Trophoblast cell (in vitro differentiated cells and primary cell): Measurements from ENCODE around the gene PODN.
A peak's percentile ranks its signal among the peaks of the same experiment; 100 is the strongest.

Source experiments
- DNase-seq, 2 donors: peaks; one replicate each; pipeline ENCODE4 v3.0.0-alpha.2; 2016
- H2AFZ ChIP-seq: 2 replicates; pipeline ENCODE4 v1.6.1; 2013; ENCODE audit warnings: low read length, moderate library complexity, mild to moderate bottlenecking; ENCODE audit not compliant: insufficient read depth, poor library complexity
- H2AK5ac ChIP-seq: 2 replicates; pipeline ENCODE4 v1.6.1; 2013; ENCODE audit warnings: mild to moderate bottlenecking, low read length
- H2BK120ac ChIP-seq: 2 replicates; pipeline ENCODE4 v1.6.1; 2013; ENCODE audit warnings: low read length, mild to moderate bottlenecking, moderate library complexity; ENCODE audit not compliant: insufficient read depth, poor library complexity
- H2BK12ac ChIP-seq: 2 replicates; pipeline ENCODE4 v1.6.1; 2013; ENCODE audit warnings: mild to moderate bottlenecking, low read length, moderate library complexity
- H2BK5ac ChIP-seq: 2 replicates; pipeline ENCODE4 v1.6.1; 2013; ENCODE audit warnings: low read length, low read depth, moderate library complexity, mild to moderate bottlenecking; ENCODE audit not compliant: poor library complexity
- H3K14ac ChIP-seq: 2 replicates; pipeline ENCODE4 v1.6.1; 2013; ENCODE audit warnings: mild to moderate bottlenecking, low read length
- H3K18ac ChIP-seq: 2 replicates; pipeline ENCODE4 v1.6.1; 2013; ENCODE audit warnings: mild to moderate bottlenecking, low read length
- H3K23ac ChIP-seq: 2 replicates; pipeline ENCODE4 v1.6.1; 2013; ENCODE audit warnings: low read length
- H3K27ac ChIP-seq: 2 replicates; pipeline ENCODE4 v1.5.1; 2013; ENCODE audit warnings: low read depth, mild to moderate bottlenecking, inconsistent platforms, low read length, moderate library complexity
- H3K27me3 ChIP-seq: 2 replicates; pipeline ENCODE4 v1.6.1; 2013; ENCODE audit warnings: inconsistent platforms, mild to moderate bottlenecking, low read length, moderate library complexity; ENCODE audit not compliant: insufficient read depth
- H3K36me3 ChIP-seq, 2 experiments: 1 replicate in 1 of 2; 2 replicates in 1 of 2; pipeline ENCODE4 v1.6.1; 2013; ENCODE audit warnings: low read length in 2 of 2, mild to moderate bottlenecking in 2 of 2, moderate library complexity in 1 of 2; ENCODE audit not compliant: insufficient read depth in 2 of 2, control insufficient read depth in 1 of 2
- H3K4ac ChIP-seq: 2 replicates; pipeline ENCODE4 v1.6.1; 2013; ENCODE audit warnings: low read depth, mild to moderate bottlenecking, low read length, moderate library complexity
- H3K4me1 ChIP-seq, 2 experiments: 1 replicate in 1 of 2; 2 replicates in 1 of 2; pipeline ENCODE4 v1.6.1; 2013; ENCODE audit warnings: low read length in 2 of 2, mild to moderate bottlenecking in 2 of 2, moderate library complexity in 1 of 2; ENCODE audit not compliant: insufficient read depth in 2 of 2, control insufficient read depth in 1 of 2
- H3K4me2 ChIP-seq: 2 replicates; pipeline ENCODE4 v1.6.1; 2013; ENCODE audit warnings: inconsistent platforms, mild to moderate bottlenecking, low read length, moderate library complexity
- H3K4me3 ChIP-seq: 2 replicates; pipeline ENCODE4 v1.5.1; 2013; ENCODE audit warnings: mild to moderate bottlenecking, low read depth, low read length, inconsistent platforms
- H3K79me1 ChIP-seq: one replicate; pipeline ENCODE4 v1.6.1; 2013; ENCODE audit warnings: low read length
- H3K79me2 ChIP-seq: 2 replicates; pipeline ENCODE4 v1.6.1; 2013; ENCODE audit warnings: low read length, mild to moderate bottlenecking; ENCODE audit not compliant: control insufficient read depth, insufficient read depth, poor library complexity
- H3K9ac ChIP-seq: 2 replicates; pipeline ENCODE4 v1.6.1; 2013; ENCODE audit warnings: mild to moderate bottlenecking, low read length
- H3K9me3 ChIP-seq: 2 replicates; pipeline ENCODE4 v1.6.1; 2013; ENCODE audit warnings: low read depth, mild to moderate bottlenecking, control low read depth, inconsistent platforms, low read length; ENCODE audit not compliant: insufficient read depth
- H4K12ac ChIP-seq: 2 replicates; pipeline ENCODE4 v1.6.1; 2013; ENCODE audit warnings: low read depth, mild to moderate bottlenecking, low read length, moderate library complexity
- H4K8ac ChIP-seq: 2 replicates; pipeline ENCODE4 v1.6.1; 2013; ENCODE audit warnings: low read depth, mild to moderate bottlenecking, low read length, moderate library complexity
- H4K91ac ChIP-seq: one replicate; pipeline ENCODE4 v1.6.1; 2013; ENCODE audit warnings: low read depth, mild to moderate bottlenecking, low read length, moderate library complexity
- WGBS: extraction: QIAGEN DNeasy Blood & Tissue Kit; methylation state at CpG from one replicate; pipeline ENCODE4 v1.1.7; 2013; ENCODE audit warnings: missing lambda C conversion rate; ENCODE audit not compliant: insufficient read length, insufficient coverage; ENCODE audit errors: extremely low coverage; 5-methylcytosine and 5-hydroxymethylcytosine counted together

The PODN gene

GRCh38 chr1:53116307-53116810, 54.3 kb downstream of the PODN start:
- Histone ChIP-seq H3K36me3 (no peaks in the 10 kb centered on the region), H4K12ac (no peak overlapping the region), H2BK120ac (no peak overlapping the region), H3K9me3 (peaks cover 7% of the 10 kb centered on the region), H3K27ac (no peak overlapping the region), H4K91ac (no peak overlapping the region), H2BK5ac (no peak overlapping the region), H2AFZ (no peak overlapping the region), H3K18ac (no peak overlapping the region), H3K4ac (no peak overlapping the region), H2AK5ac (no peak overlapping the region), H2BK12ac (no peak overlapping the region), H3K79me2 (no peaks in the 10 kb centered on the region), H3K4me3 (no peak overlapping the region), H3K4me1 (peaks cover 7 to 12% of the 10 kb centered on the region in 2 experiments), H3K23ac (no peak overlapping the region), H3K79me1 (no peaks in the 10 kb centered on the region), H4K8ac (no peak overlapping the region), H3K9ac (no peak overlapping the region), H3K4me2 (no peak overlapping the region), H3K14ac (no peak overlapping the region), H3K27me3 (no peaks in the 10 kb centered on the region)
- WGBS, result no CpG with 5 or more reads among the region's 9 CpGs
- no peak for DNase-seq

DNA sequence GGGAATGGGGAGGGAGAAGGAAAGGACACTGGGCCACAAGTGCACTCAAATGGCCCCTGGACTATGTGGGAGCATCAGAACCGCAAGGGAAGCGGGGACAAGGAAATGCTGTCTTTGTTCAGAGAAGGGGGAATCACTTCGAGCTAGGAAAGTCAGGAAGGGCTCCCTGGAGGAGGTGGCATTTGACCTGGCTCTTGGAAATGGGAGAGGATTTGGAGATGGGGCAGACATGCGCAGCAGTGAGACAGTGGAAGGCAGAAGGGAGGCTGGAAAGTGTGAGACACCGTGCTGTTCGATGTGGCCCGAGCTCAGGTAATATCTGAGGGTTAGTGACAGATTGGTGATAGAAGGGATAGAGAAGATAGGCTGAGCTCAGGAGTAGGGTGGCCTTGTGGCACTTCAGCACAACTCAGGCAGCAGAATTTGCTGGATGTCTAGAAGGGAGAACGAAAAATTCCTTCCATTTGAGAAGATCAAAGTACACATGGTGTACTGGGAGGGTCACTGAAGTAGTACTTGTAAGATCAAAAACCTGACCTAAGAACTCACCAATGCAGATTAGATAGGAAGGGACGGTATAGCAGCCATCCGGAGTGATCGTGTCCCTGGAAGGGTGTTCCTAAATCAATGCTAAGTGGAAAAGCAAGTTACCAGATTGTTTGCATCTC, 55.1 kb downstream of the PODN start:
- no peak for DNase-seq
- H3K36me3 ChIP-seq, result no peaks in the 10 kb centered on the region
- WGBS, result no CpG with 5 or more reads among the region's 11 CpGs
- H3K79me1 ChIP-seq, result no peaks in the 10 kb centered on the region
- no peak overlapping the region for H4K12ac ChIP-seq
- no peaks in the 10 kb centered on the region for H3K79me2 ChIP-seq
- no peak overlapping the region for H3K14ac ChIP-seq
- peaks cover 7% of the 10 kb centered on the region for H3K9me3 ChIP-seq
- no peak overlapping the region for H2BK5ac ChIP-seq
- H4K8ac ChIP-seq, result no peak overlapping the region
- no peak overlapping the region for H3K18ac ChIP-seq
- H2BK120ac ChIP-seq, result no peak overlapping the region
- no peak overlapping the region for H2AK5ac ChIP-seq
- H3K4me1 ChIP-seq, result peaks cover 12 to 19% of the 10 kb centered on the region in 2 experiments
- no peak overlapping the region for H3K4me2 ChIP-seq
- H2BK12ac ChIP-seq, result no peak overlapping the region
- H3K27me3 ChIP-seq, result no peaks in the 10 kb centered on the region
- H2AFZ ChIP-seq, result no peak overlapping the region
- H3K9ac ChIP-seq, result no peak overlapping the region
- H4K91ac ChIP-seq, result no peak overlapping the region
- H3K4ac ChIP-seq, result no peak overlapping the region
- H3K23ac ChIP-seq, result no peak overlapping the region
- H3K4me3 ChIP-seq, result no peak overlapping the region
- H3K27ac ChIP-seq, result no peak overlapping the region

DNA sequence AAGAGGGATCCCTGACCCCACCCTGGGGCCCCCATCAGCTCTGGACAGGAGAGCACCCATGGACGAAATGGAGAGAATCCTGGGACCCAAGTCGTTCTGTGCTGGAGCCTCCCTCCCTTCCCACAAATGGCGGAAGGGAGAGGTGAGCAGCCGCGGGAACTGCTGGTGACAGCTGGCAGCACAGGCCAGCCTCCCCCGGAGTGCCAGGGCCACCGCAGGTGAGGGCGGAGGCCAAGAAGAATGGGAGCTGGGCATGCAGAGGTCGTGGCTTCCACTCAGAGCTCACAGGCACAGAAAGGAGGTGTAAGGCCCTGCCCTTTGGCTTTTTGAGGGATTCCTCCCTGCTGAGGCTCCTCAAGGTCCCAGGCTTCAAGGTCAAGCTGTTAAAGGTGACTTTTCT, 55.8 kb downstream of the PODN start:
- Histone ChIP-seq H3K79me1 (no peaks in the 10 kb centered on the region), H2BK120ac (no peak overlapping the region)

DNA sequence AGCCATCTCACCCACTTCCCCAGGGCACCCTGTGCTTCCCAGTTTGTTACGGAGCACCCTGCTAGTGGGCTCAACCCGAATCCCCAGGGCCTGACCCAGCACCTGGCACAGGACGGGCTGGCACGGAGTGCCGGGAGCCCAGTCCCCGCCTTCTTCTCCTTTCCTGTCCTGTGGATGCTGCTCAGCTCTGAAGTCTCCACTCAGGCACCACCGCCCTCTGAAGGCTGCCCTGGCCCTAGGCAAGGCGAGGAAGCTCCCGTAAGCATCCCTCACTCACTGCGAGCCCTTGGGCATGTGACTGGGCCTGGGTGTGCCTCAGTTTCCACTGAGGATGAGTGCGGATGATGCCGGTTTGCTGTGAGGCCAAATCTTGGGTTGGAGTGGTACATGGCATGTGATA, 58.6 kb downstream of the PODN start:
- H3K9me3 ChIP-seq, result no peaks in the 10 kb centered on the region
- H3K4me3 ChIP-seq, result no peak overlapping the region
- H3K4me2 ChIP-seq, result no peak overlapping the region
- H3K79me1 ChIP-seq, result peaks cover 2% of the 10 kb centered on the region
- no peak overlapping the region for H2BK5ac ChIP-seq
- no peak overlapping the region for H3K9ac ChIP-seq
- no peak overlapping the region for H3K27ac ChIP-seq
- no peak overlapping the region for H2AFZ ChIP-seq
- no peak overlapping the region for H2BK12ac ChIP-seq
- no peaks in the 10 kb centered on the region for H3K79me2 ChIP-seq
- H3K18ac ChIP-seq, result no peak overlapping the region
- H3K36me3 ChIP-seq, result no peaks in the 10 kb centered on the region
- no peak overlapping the region for H4K8ac ChIP-seq
- no peak overlapping the region for H3K14ac ChIP-seq
- H2AK5ac ChIP-seq, result peak overlapping the region; percentile 9
- no peak overlapping the region for H4K91ac ChIP-seq
- no peaks in the 10 kb centered on the region for H3K27me3 ChIP-seq
- H3K23ac ChIP-seq, result no peak overlapping the region
- no peak for DNase-seq
- no peak overlapping the region for H4K12ac ChIP-seq
- no peak overlapping the region for H2BK120ac ChIP-seq
- no CpG with 5 or more reads among the region's 12 CpGs for WGBS
- peaks cover 16 to 23% of the 10 kb centered on the region in 2 experiments for H3K4me1 ChIP-seq
- H3K4ac ChIP-seq, result no peak overlapping the region

More for the DNA sequence above, 55.8 kb downstream of the PODN start:
- Histone ChIP-seq H3K27ac (no peak overlapping the region), H3K27me3 (no peaks in the 10 kb centered on the region), H4K91ac (no peak overlapping the region), H2AK5ac (no peak overlapping the region), H2BK12ac (no peak overlapping the region), H3K9me3 (peaks cover 5% of the 10 kb centered on the region), H3K4me3 (no peak overlapping the region), H4K12ac (no peak overlapping the region), H3K36me3 (no peaks in the 10 kb centered on the region), H3K9ac (no peak overlapping the region), H3K4me2 (no peak overlapping the region), H2BK5ac (no peak overlapping the region), H2AFZ (no peak overlapping the region), H3K14ac (no peak overlapping the region), H3K79me2 (no peaks in the 10 kb centered on the region), H3K4ac (no peak overlapping the region), H3K18ac (no peak overlapping the region), H4K8ac (no peak overlapping the region), H3K23ac (no peak overlapping the region), H3K4me1 (peaks cover 19 to 26% of the 10 kb centered on the region in 2 experiments)
- no CpG with 5 or more reads among the region's 9 CpGs for WGBS
- no peak for DNase-seq
